Dermis lymphatic vessel endothelial cell (primary cell): ENCODE results near the gene JADE3. TPM values are rescaled to one million over a fixed set of nuclear protein-coding genes. Genes with fewer than 3 reads are reported as not detected.

Experiments
- total RNA-seq: library from RNA; depleted of rRNA; stranded (reverse); fragments of >200 nt; gene quantifications from 2 replicates; pipeline ENCODE4 v1.2.1, GENCODE V29; 2014

The JADE3 gene
- total RNA-seq, result 12.1 and 13.3 TPM in 2 replicates

GRCh38 chrX:46912098-46912602, at the start of gene JADE3:
Gene JADE3 (plus strand): TSS chrX:46912421. CDS start chrX:46984895, 72,474 bp downstream.

GRCh38 chrX:47078129-47079043, 166.2 kb downstream of the JADE3 start, which contains the start of gene RGN:
Gene RGN (plus strand): TSS chrX:47078443. CDS start chrX:47081145, 2,702 bp downstream.

Other genes with a start within 250 kb of the JADE3 start
- 2.4 and 5.2 TPM in 2 replicates for gene SLC9A7, start 153.3 kb upstream of the JADE3 start, total RNA-seq
- gene RP2, start 75.4 kb upstream of the JADE3 start, total RNA-seq, result 28.4 and 28.6 TPM in 2 replicates
- 0.33 and 0.34 TPM in 2 replicates for gene RGN, start 166.0 kb downstream of the JADE3 start, total RNA-seq
- gene NDUFB11, start 232.3 kb downstream of the JADE3 start, total RNA-seq, result 63.5 and 74.1 TPM in 2 replicates
- gene RBM10, start 232.8 kb downstream of the JADE3 start, total RNA-seq, result 38.6 and 44.3 TPM in 2 replicates